Activated B cell treated with CpG ODN at 0.5 μM for 24 hours (primary cell): Measurements from ENCODE around the gene RTTN. TPM values are rescaled to one million over a fixed set of nuclear protein-coding genes. Genes with fewer than 3 reads are reported as not detected.

Experiments used
- ATAC-seq: fragments of 200-7000 bp; cut with Tn5 transposase; one replicate; pipeline ENCODE4 v1.10.0; 2021; ENCODE audit warnings: low read depth, mild to moderate bottlenecking, moderate library complexity
- CTCF ChIA-PET: fragments of 350-600 bp; sonication (Branson Sonifier 250); formaldehyde crosslinking; loops from one replicate; lab custom pipeline; 2021; ENCODE audit warnings: antibody characterized with exemption; lab: Charles Lee
- POLR2A ChIA-PET: fragments of 350-600 bp; sonication (Branson Sonifier 250); formaldehyde crosslinking; loops from one replicate; lab custom pipeline; 2021; ENCODE audit warnings: antibody characterized with exemption; lab: Charles Lee
- DNase-seq: peaks from one replicate; pipeline ENCODE4 v3.0.0; 2022
- H3K27ac Mint-ChIP-seq: one replicate; pipeline ENCODE4 v1.8.0; 2020; ENCODE audit warnings: mixed read lengths
- H3K27me3 Mint-ChIP-seq: one replicate; pipeline ENCODE4 v1.8.0; 2021; ENCODE audit warnings: mixed read lengths
- H3K36me3 Mint-ChIP-seq: one replicate; pipeline ENCODE4 v1.8.0; 2021; ENCODE audit warnings: low read depth, mixed read lengths
- H3K4me1 Mint-ChIP-seq: one replicate; pipeline ENCODE4 v1.8.0; 2021; ENCODE audit warnings: mixed read lengths
- H3K4me3 Mint-ChIP-seq: one replicate; pipeline ENCODE4 v1.8.0; 2020; ENCODE audit warnings: mild to moderate bottlenecking, mixed read lengths
- H3K9me3 Mint-ChIP-seq: one replicate; pipeline ENCODE4 v1.8.0; 2020; ENCODE audit warnings: mixed read lengths
- CTCF ChIP-seq: fragments of 200-600 bp; IDR thresholded peaks from one replicate; pipeline ENCODE4 v1.8.0; 2022; ENCODE audit warnings: antibody characterized with exemption, mild to moderate bottlenecking
- intact Hi-C: fragments of 100-400 bp; cut with micrococcal nuclease; formaldehyde crosslinking; loops from one replicate; pipeline ENCODE4 v1.15.1; 2024
- total RNA-seq: library from RNA; stranded (reverse); gene quantifications from 2 replicates; pipeline ENCODE4 v1.2.3, GENCODE V29; 2022

Gene RTTN
- total RNA-seq, 1 donor from 2014 or later: 25.9 TPM

GRCh38 chr18:70221915-70222278, 16.4 kb upstream of the RTTN start:
- ATAC-seq: no peak
- no peak for TF ChIP-seq CTCF
- Mint-ChIP-seq H3K27ac (no peak overlapping the region), H3K4me1 (no peaks in the 10 kb centered on the region), H3K4me3 (no peak overlapping the region), H3K36me3 (no peaks in the 10 kb centered on the region), H3K27me3 (peaks cover 31% of the 10 kb centered on the region), H3K9me3 (peaks cover 3% of the 10 kb centered on the region)
- no peak for DNase-seq
- POLR2A ChIA-PET: no interaction called here
- CTCF ChIA-PET: no interaction called here
- intact Hi-C loops: no loop called here

- no peak for TF ChIP-seq CTCF
- ChIA-PET POLR2A (no interaction called here), CTCF (no interaction called here)
- Mint-ChIP-seq H3K4me3 (no peak overlapping the region), H3K27me3 (peaks cover 34% of the 10 kb centered on the region), H3K4me1 (no peaks in the 10 kb centered on the region), H3K9me3 (no peaks in the 10 kb centered on the region), H3K27ac (no peak overlapping the region), H3K36me3 (no peaks in the 10 kb centered on the region)
- ATAC-seq: no peak
- intact Hi-C loops: no loop called here
- no peak for DNase-seq
Measured at GRCh38 chr18:70221156-70221914, 15.8 kb upstream of the RTTN start.

- ChIA-PET CTCF (no interaction called here), POLR2A (no interaction called here)
- H3K27ac Mint-ChIP-seq: no peak overlapping the region
- no peaks in the 10 kb centered on the region for H3K36me3 Mint-ChIP-seq
- DNase-seq: no peak
- intact Hi-C loops: no loop called here
- no peak overlapping the region for H3K4me3 Mint-ChIP-seq
- H3K27me3 Mint-ChIP-seq: peaks cover 36% of the 10 kb centered on the region
- TF ChIP-seq CTCF: no peak
- H3K9me3 Mint-ChIP-seq: no peaks in the 10 kb centered on the region
- no peaks in the 10 kb centered on the region for H3K4me1 Mint-ChIP-seq
- no peak for ATAC-seq
Measured at GRCh38 chr18:70220628-70221027, 15.1 kb upstream of the RTTN start.

- CTCF ChIA-PET: no interaction called here
- intact Hi-C loops: no loop called here
- no peaks in the 10 kb centered on the region for H3K9me3 Mint-ChIP-seq
Measured at GRCh38 chr18:70219688-70220087, 14.2 kb upstream of the RTTN start.

GRCh38 chr18:70216788-70217187, 11.3 kb upstream of the RTTN start:
- POLR2A ChIA-PET: no interaction called here
- no peaks in the 10 kb centered on the region for H3K9me3 Mint-ChIP-seq
- intact Hi-C loops: no loop called here

More at GRCh38 chr18:70219688-70220087, 14.2 kb upstream of the RTTN start:
- DNase-seq (no peak), ATAC-seq (no peak)
- Mint-ChIP-seq H3K27me3 (peaks cover 37% of the 10 kb centered on the region), H3K27ac (no peak overlapping the region), H3K4me3 (no peak overlapping the region), H3K36me3 (no peaks in the 10 kb centered on the region), H3K4me1 (no peaks in the 10 kb centered on the region)
- POLR2A ChIA-PET: no interaction called here
- TF ChIP-seq CTCF: no peak

More at GRCh38 chr18:70216788-70217187, 11.3 kb upstream of the RTTN start:
- no peaks in the 10 kb centered on the region for H3K4me1 Mint-ChIP-seq
- DNase-seq (no peak), ATAC-seq (no peak)
- H3K27me3 Mint-ChIP-seq: peaks cover 30% of the 10 kb centered on the region
- no peaks in the 10 kb centered on the region for H3K36me3 Mint-ChIP-seq
- H3K4me3 Mint-ChIP-seq: no peak overlapping the region
- no peak for TF ChIP-seq CTCF
- no peak overlapping the region for H3K27ac Mint-ChIP-seq
- CTCF ChIA-PET: no interaction called here
